GM19372 (cell line): ENCODE data around the gene KRTAP5-7.

ENCODE experiments used
- ATAC-seq: cut with Tn5 transposase; IDR thresholded peaks from one replicate; pipeline ENCODE4 v1.9.1; 2021; ENCODE audit warnings: mild to moderate bottlenecking, low read depth, moderate library complexity; ENCODE audit not compliant: unreplicated experiment

Gene KRTAP5-7

DNA sequence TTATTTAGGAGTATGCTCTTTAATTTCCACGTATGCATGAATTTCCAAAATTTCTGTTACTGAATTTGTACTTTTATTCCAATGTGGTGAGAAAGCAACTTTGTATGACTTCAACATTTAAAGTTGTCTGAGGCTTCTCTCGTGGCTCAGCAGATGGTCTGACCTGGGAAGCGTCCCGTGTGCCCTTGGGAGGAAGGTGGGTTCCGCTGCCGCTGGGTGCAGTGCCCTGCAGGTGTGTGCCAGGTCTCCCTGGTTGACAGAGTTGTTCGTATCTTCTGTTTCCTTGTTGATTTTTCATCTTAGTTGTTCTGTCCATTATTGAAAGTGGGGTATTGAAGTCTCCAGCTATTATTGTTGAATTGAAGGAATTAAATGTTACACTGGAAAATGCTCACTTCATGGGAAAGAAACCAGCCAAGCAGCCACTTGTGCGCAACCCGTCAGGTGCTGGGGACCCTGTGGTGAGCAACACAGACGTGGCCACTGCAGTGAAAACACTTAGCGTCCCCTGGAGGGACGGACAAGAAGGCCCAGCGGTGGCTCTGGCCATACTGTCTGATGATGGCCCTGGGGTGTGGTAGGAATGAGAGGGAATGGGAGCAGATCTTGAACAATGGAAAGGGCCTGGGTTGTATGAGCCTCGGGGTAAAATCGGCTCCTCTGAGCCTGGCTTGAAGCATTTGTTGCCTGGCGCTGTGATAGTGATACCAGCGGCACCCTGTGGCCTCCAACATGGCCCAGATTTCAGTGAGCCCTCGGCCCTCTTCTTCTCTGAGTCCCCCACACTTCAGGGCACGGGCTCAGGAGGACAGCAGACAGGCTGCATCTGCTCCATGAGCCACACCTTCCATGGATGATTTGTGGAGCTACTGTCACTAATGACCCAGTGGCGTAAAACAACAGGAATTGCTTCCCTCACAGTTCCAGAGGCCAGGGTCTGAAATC, 31.5 kb upstream of the KRTAP5-7 start:
- ATAC-seq = no peak

DNA sequence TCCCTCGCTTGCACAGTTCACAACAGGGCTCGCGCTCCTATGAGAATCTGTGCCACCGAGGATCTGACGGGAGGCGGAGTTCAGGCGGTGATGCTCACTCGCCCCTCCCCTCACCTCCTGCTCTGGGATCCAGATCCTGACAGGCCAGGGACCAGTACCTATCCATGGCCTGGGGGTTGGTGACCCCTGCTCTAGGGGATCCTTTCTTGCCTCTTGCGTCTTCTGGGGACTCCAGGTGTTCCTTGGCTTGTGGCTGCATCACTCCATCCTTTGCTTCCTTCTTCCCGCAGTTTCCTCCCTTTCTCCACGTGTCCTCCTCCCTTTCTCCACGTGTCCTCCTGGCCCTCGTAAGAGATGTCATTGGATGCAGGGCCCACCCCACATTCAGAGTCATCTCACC, 30.6 kb upstream of the KRTAP5-7 start:
- ATAC-seq = no peak

DNA sequence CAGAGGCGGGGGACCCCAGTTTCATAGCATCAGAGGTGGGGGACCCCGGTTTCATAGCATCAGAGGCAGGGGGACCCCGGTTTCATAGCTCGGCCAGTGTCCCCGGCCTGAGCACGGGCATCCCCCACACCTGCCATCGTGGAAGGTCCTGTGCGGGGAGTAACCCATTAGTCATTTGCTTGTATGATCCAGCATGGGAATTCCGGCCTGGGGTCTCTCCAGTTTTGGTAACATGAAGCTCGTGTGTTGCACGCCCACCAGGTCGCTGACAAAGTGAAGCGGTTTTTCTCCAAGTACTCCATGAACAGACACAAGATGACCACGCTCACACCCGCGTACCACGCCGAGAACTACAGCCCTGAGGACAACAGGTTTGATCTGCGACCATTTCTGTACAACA, 29.0 kb upstream of the KRTAP5-7 start:
- ATAC-seq = no peak

DNA sequence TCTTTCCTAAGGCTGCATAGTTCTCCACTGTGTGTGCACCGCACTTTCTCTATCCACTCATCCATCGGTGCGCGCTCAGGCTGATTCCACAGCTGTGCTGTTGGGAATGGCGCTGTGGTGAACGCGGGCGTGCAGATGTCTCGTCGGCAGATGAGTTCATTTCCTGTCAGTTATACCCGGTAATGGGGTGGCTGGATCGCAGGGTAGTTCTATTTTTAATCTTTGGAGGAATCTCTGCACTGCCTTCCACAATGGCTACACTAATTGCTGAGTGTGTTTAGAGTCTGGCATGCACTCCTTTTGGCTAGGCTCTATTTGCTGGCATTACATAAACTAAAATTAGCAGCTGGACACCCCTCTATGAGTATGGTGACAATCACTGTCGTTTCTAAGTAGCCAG, 27.9 kb upstream of the KRTAP5-7 start:
- no peak for ATAC-seq

DNA sequence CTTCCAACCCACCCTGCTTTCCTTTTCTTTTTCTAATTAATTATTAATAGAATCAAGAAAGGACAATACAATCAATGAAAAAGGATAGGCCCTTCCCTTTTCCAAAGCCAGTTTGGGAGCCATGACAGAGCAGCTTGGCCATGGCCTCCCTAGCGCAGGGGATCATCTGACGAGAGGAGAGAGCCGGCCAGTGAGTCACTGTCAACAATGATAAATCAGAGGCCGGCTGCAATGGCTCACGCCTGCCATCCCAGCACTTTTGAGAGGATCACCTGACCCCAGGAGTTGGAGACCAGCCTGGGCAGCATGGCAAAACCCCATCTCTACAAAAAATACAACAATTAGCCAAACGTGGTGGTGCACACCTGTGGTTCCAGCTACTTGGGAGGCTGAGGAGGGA, 27.5 kb upstream of the KRTAP5-7 start:
- no peak for ATAC-seq

DNA sequence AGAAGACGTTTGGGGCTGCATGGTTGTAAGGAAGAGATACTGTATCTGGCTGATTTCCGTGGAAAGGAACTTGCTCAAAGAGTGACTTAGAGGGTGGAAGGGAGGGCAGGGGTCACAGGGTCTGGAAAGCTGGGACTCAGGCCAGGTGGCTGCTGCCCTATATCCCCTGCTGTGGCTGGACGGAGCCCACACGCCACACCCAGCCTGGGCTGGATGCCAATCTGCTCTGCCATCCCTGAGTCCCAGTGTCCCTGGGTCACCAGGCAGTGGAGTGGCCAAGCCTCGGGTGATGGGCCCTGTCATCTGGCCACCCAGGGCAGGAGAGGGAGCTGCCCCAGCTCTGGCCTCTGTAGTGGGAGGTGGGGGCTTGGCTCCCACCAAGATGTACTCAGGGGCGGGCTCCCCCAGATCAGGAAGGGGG, 26.5 kb upstream of the KRTAP5-7 start:
- ATAC-seq = no peak

DNA sequence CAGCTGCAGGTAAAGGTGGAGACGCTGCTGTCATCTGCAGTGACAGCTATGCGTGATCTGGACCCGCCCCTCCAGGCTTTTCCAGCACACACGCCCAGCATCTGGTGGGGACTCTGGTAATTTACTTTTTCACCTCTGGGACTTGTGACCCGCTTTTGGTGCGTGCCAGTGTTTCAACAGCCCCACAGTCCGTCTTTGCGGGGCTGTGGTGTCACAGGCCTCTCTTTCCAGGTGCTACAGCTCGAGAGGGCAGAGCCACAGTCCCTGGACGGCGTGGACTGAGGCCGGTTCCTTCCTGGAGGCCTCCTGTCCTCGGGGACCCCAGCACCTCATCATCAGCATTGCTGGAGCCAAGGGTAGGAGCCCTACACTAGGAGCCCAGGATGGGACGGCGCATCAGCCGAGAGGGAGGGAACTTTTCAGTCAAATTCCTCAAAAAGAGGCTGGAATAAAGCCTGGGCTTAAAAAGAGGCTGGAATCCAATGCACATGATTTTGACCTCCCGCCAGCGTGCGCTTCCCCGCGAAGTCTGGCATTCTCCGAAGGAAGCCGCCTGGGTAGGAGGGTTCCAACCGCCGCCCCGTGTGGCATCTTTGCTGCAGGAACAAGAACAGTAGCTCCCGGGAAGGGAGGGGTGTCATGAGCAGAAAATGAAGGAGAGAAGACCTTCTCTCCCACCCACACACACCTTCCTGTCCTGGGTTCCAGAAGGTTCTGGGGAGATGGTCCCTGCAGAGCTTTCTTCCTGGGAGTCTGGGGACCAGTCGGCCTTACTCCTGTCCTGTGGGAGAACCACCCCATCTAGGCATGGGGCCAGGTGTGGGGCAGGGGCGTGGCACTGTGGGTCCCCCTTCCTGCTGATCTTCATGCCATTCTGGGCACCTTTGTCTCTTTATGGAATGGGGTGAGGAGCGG, 25.7 kb upstream of the KRTAP5-7 start:
- ATAC-seq = no peak

DNA sequence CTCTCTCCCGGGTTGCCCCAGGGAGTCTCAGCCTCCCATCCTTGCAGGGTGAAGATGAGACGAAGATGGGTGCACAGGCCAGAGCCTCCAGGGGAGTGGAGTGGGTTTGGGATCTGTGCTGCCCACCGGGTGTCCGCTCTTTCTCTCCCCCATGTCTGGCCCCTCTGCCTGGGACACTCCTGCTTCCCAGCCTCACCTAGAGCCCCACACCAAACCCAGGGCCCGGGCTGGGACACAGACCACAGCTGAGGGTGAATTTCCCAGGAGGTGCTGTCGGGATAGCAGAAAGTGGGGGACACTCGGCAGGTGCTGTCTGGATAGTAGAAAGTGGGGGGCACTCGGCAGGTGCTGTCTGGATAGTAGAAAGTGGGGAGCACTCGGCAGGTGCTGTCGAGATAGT, 25.0 kb upstream of the KRTAP5-7 start:
- ATAC-seq = no peak

DNA sequence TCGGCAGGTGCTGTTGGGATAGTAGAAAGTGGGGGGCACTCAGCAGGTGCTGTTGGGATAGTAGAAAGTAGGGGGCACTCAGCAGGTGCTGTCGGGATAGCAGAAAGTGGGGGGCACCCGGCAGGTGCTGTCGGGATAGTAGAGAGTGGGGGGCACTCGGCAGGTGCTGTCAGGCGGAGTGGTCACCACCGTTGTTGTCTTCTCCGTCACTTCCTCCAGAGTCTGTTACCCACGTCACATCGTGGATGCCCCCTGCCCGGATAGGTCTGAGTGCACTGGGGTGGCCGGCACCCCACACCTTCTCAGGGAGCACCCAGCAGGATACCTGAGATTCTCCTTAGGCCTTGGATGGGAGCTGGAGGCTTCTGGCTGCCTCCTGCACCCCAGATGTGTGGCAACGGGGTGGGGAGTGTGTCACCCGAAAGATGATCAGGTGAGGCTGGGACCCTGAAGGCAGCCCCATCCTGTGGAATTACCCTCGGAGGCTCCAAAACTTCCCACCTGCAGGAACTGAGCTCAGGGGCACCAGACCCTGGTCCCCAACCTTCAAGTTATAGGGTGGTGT, 24.1 kb upstream of the KRTAP5-7 start:
- no peak for ATAC-seq

DNA sequence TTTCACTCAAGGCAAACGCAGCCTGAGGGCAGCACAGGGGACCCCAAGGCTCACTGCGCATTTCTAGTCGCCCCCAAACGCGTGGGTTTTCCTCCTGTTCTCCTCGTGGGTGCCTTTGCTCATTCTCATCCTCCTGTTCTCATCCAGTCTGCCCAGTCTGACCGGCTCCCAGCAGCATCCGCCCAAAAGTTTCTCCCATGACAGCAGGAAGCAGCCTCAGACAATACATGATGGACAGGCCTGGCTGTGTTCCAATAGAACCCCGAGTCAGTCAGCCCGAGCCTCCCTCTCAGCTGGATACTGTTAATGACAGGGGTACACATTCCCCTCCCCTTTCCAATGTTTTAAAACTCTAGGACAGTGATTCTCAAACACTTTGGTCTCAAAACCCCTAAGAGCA, 22.5 kb upstream of the KRTAP5-7 start:
- no peak for ATAC-seq

DNA sequence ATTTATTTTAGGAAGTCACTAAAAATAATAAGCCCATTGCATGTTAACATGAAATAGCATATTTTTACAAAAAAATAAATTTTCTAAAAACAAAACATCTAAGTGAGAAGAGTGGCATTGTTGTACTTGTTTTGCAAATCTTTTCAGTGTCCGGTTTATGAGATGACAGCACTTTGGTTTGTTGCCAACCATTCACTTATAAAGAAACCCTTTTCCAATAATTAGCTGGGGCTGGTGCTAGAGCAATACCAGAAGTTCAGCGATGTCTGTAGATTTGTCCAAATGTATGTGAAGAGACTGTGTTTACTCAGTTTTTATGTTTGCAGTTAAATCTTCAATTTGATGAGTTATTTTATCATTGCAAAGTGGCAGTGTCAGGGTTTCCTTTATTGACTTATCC, 22.1 kb upstream of the KRTAP5-7 start:
- ATAC-seq = no peak

DNA sequence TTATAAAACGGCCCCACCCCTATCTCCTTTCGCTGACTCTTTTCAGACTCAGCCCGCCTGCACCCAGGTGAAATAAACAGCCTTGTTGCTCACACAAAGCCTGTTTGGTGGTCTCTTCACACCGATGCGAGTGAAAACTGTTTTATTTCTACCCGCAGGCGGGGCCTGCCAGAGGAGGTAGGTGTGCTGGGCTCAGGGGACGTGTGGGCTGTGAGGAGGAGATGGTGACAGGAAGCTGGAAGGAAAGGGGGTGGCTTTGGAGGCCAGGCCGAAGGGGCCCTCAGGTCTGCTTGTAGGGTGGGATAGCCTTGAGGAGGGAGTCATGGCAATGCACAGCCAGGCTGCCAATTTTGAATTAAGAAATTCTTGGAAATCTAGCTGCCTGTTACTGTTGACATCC, 21.3 kb upstream of the KRTAP5-7 start:
- ATAC-seq = no peak

DNA sequence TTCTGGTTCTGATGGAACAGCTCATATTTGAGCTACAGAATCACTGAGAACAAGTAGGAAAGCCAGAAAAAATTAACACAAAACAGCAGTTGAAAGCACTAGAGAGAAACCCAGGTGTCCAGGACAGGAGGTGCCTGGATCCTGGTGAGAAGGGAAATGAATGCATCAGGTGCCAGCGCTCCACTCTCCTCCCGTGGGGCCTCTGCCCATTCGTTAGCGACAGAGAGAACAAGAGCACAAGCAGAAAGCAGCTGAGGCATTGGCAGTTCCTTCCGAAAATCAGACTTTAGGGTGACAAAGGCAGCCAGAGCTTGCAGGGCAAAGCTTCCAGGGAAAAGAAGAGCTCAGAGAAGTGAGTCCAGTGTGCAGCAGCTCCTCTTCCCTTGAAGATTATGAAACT, 20.0 kb upstream of the KRTAP5-7 start:
- ATAC-seq = no peak

DNA sequence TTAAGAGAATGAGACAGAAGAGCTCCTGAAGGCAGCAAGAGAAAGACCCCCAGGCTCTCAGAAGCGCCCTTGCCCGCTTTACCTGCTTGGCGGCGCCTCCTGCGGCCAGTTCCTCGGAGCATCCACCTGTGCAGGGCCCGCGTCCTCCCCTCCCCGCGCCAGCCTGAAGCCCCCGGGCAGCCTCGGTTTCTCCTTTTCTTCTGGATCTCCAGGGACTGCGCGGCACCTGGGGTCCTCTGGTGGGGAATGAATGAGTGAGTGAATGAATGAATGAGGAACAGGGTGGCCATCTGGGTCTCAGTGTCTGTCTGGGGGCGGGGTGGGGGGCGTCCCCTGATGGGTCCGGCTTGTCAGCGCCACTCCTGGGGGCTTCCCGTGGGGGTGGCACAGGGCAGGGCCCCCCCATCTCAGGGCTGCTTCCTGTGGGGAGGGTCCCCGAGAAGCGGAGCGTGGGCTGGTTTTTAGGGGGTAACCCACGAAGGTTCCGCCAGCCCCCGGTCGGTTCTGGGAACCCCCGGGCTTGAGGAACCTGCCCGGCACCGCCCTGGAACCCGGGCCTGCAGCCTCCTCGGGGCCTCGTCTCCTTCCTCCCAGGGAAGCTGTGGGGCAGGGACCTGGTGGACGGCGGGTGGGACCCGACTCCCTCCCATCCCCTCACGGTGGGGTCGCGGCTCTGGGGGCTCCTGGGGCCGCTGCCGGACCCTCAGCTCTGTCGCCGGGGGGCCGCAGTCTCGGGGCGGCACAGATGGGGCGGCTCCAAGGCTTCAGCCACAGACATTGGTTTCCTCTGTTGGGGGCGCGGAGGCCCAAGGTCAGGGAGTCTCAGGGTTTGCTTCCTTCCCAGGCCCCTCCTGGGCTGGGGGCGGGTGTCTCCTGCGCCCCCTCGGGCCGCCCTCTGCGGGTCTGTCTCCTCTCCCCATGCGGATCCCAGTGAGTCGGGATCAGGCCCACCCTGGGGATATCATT, 8.3 kb upstream of the KRTAP5-7 start:
- ATAC-seq = no peak

DNA sequence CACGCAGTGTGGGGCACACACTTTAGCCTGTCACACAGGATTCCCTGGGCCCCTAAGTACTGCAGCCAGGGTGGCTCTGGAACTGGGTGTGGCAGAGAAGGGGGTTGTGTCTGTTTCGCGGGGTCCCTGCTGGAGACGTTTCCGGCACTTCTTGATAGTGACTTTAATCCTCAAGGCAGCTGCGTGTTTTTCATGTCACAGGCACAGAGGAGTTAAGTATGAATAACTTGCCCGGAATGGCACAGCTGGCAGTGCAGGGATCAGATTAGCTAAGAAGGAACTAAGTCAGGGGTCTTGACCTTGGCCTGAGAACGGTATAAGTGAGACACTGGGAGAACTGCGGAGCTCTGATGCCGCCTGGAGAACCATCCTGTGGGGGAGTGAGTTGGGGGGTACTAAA, 7.5 kb upstream of the KRTAP5-7 start:
- no peak for ATAC-seq

DNA sequence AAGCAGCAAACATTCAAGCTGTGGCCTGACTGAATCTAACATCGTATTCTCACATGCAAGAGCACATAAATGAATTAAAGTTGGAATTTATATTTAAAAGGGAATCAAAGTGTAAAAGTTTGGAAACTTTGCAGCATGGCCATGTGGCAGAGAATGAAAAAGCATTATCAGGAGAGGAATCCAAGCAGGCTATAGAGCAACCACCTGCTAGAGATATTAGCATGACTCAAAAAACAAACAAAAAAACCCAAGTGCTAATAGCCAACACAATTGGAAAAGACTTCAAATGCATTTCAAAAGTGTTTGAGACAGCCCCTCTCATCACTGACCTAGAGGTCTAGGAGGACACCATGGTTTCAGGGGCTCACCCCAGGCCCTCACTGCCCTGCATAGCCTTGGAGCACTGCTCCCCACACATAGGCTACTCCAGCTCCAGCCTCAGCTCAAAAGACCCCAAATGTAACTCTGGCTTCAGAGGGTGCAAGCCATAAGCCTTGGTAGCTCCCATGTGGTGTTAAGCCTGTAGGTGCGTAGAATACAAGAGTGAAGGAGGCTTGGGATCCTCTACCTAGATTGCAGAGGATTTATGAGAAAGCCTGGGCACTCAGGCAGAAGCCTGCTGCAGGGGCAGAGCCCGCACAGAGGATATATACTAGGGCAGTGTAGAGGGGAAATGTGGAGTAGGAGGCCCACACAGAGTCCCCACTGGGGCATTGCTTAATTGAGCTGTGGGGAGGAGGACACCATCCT, 1.7 kb upstream of the KRTAP5-7 start:
- ATAC-seq = no peak

DNA sequence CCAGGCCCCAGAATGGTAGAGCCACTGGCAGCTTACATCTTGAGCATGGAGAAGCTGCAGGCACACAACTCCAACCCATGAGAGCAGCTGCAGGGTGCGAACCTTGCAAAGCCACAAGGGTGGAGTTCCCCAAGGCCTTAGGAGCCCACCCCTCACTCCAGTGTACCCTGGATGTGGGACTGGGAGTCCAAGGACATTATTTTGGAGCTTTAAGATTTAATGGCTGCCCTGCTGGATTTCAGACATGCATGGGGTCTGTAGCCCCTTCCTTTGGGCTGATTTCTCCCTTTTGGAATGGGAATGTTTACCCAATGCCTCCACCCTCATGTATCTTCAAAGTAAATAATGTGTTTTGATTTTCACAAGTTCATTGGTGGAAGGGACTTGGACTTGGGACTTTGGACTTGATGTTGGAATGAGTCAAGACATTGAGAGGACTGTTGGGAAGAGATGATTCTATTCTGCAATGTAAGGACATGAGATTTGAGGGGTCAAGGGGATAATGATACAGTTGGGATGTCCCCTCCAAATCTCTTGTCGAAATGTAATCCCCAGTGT, 1.1 kb upstream of the KRTAP5-7 start:
- no peak for ATAC-seq

DNA sequence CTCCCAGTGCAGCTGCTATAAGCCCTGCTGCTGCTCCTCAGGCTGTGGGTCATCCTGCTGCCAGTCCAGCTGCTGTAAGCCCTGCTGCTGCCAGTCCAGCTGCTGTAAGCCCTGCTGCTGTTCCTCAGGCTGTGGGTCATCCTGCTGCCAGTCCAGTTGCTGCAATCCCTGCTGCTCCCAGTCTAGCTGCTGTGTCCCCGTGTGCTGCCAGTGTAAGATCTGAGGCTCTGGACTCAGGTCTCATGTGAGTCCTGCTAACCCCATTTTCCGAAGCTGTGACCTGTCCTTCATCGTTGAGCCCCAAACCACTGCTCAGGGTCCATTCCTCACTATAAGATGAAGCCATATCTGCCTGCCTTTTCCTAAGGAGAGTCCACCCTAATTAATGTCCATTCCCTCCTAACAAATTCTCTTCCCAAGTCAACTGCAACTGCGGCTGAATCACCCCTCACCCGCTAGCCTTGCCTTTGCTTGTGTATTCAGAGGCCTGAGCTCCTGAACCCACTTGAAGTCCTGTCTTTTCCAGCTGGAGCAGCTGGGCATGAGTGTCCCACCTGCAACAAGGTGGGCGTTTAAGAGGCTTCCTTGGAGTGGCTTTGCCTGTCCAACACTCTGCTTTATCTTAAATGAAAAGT, 626 bp downstream of the KRTAP5-7 start:
- no peak for ATAC-seq

DNA sequence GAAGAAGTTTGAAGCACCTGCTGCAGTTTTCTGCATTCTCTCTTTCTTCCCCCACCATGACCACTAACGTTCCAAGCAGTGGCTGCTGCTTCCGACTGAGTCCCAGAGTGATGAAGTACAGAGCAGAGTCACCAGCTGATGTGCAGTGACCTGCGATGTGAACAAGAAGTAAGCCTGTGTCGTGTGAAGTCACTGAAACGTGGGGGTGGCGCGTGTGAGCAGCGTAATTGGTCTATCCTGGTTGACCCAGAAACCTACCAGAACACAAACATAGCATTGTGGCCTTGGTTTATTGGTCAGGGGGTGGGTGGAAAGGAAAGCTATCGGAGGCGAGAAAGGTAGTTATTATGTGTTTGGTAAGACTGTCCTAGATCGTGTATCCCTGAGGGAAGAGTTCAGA, 3.5 kb downstream of the KRTAP5-7 start:
- ATAC-seq = no peak
